Activated CD4-positive, CD25-positive, alpha-beta regulatory T cell treated with anti-CD3 and anti-CD28 coated beads, Interleukin-2, amount 50 U/mL, for 16 hours (primary cell): ENCODE results near the gene ZDHHC24.

Source experiments
- DNase-seq: peaks from one replicate; pipeline ENCODE4 v3.0.0-alpha.2; 2020; ENCODE audit warnings: low read depth, low spot score

The ZDHHC24 gene

GRCh38 chr11:66497206-66497605 lies 48.6 kb downstream of the ZDHHC24 start:
- DNase-seq, result no peak

GRCh38 chr11:66495401-66495854 lies 50.4 kb downstream of the ZDHHC24 start:
- no peak for DNase-seq

GRCh38 chr11:66494935-66495334 lies 50.9 kb downstream of the ZDHHC24 start:
- DNase-seq, result no peak

GRCh38 chr11:66494458-66494857 lies 51.4 kb downstream of the ZDHHC24 start:
- DNase-seq, result no peak

- DNase-seq, result no peak
Observed at GRCh38 chr11:66493130-66493529, 52.7 kb downstream of the ZDHHC24 start.

- no peak for DNase-seq
Observed at GRCh38 chr11:66492161-66492865, 53.5 kb downstream of the ZDHHC24 start.

- DNase-seq, result no peak
Observed at GRCh38 chr11:66491315-66491935, 54.4 kb downstream of the ZDHHC24 start.

GRCh38 chr11:66489636-66490035 lies 56.2 kb downstream of the ZDHHC24 start:
- no peak for DNase-seq

- no peak for DNase-seq
Observed at GRCh38 chr11:66488957-66489356, 56.9 kb downstream of the ZDHHC24 start.

- no peak for DNase-seq
Observed at GRCh38 chr11:66484806-66485380, 61.0 kb downstream of the ZDHHC24 start.

- peak; percentile 89 for DNase-seq
Observed at GRCh38 chr11:66480117-66480938, 65.5 kb downstream of the ZDHHC24 start, which contains the start of gene DPP3. Gene DPP3, plus strand, starts transcription at chr11:66480434. Its CDS starts 1,767 bp downstream, at chr11:66482201.

GRCh38 chr11:66479394-66480116 lies 66.3 kb downstream of the ZDHHC24 start:
- DNase-seq, result no peak

- no peak for DNase-seq
Observed at GRCh38 chr11:66478729-66479393, 67.0 kb downstream of the ZDHHC24 start.

GRCh38 chr11:66477263-66478201 lies 68.3 kb downstream of the ZDHHC24 start:
- no peak for DNase-seq

GRCh38 chr11:66476841-66477251 lies 69.0 kb downstream of the ZDHHC24 start:
- no peak for DNase-seq

GRCh38 chr11:66476173-66476840 lies 69.5 kb downstream of the ZDHHC24 start:
- DNase-seq, result no peak

- no peak for DNase-seq
Observed at GRCh38 chr11:66475349-66476172, 70.3 kb downstream of the ZDHHC24 start.
